C4-2B (cell line): Measurements from ENCODE around the gene NELL1.

ENCODE experiments used
- H3K27ac ChIP-seq: fragments of 450-650 bp; 2 replicates; pipeline ENCODE4 v1.5.1; 2017
- ZFX ChIP-seq: fragments of 450-650 bp; IDR thresholded peaks from 2 replicates; pipeline ENCODE4 v1.6.1; 2017
- TF ChIP-seq, protein P1 (sequence below): fragments of 450-650 bp; conservative IDR thresholded peaks from 2 replicates; pipeline ENCODE4 v1.5.1; 2017; ENCODE audit warnings: mild to moderate bottlenecking

Gene NELL1

DNA sequence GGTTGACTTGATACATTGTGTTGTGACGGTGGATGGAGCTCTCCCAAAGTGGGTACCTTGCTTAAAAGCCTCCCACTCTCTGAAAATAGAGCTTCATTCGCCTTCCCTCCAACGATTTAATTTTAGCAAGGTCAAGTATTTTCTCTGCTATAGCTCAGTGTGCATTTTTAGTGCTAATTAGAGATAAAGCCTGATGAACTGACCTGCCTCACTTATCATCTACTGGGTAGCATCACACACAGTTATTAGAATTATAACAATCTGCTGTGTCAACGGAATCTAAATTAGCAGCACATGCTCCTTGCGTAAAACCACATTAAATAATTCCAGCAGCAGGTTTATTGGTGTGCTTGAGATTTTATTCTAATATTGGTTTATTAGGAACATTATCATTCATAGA, 701.7 kb downstream of the NELL1 start:
- H3K27ac ChIP-seq, result no peak overlapping the region
- TF ChIP-seq, protein P1, sequence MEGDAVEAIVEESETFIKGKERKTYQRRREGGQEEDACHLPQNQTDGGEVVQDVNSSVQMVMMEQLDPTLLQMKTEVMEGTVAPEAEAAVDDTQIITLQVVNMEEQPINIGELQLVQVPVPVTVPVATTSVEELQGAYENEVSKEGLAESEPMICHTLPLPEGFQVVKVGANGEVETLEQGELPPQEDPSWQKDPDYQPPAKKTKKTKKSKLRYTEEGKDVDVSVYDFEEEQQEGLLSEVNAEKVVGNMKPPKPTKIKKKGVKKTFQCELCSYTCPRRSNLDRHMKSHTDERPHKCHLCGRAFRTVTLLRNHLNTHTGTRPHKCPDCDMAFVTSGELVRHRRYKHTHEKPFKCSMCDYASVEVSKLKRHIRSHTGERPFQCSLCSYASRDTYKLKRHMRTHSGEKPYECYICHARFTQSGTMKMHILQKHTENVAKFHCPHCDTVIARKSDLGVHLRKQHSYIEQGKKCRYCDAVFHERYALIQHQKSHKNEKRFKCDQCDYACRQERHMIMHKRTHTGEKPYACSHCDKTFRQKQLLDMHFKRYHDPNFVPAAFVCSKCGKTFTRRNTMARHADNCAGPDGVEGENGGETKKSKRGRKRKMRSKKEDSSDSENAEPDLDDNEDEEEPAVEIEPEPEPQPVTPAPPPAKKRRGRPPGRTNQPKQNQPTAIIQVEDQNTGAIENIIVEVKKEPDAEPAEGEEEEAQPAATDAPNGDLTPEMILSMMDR, result no peak
- TF ChIP-seq ZFX, result no peak

DNA sequence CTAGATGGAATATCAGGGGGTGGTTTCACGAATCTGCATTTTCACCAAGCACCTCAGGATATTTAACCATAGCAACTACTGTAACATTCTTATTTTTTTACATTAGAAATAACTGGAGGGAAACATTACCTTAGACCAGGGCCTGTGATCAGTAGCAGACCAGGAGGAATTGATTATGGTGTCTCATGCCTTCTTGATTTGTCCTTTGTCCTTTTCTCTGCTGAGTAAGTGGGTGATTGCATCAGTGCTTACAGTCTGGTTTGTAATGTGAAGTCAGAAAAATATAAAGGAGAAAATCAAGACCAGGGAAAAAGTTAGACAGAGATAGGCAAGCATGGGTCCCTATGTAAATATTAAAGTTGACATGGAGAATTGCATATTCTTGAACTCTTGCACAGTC, 703.3 kb downstream of the NELL1 start:
- H3K27ac ChIP-seq, result no peak overlapping the region
- TF ChIP-seq ZFX, result no peak
- TF ChIP-seq, protein P1, result no peak

DNA sequence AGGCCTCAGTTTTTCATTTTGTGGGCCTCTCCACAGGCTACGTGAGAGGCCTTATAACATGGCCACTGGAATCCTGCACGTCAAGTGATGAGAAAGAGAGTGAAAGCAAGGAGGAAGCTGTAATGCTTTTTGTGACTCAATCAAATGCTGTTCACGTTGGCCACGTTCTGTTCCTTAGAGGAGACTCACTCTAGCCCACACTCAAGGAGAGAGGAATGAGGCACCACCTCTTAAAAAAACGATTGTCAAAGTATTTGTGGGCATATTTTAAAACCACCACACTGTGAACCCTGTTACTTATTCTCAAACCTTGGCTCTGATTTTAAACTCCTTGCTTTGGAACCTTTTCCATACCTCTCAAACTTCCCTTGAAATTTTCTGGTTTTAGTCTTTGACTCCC, 705.0 kb downstream of the NELL1 start:
- no peak overlapping the region for H3K27ac ChIP-seq
- TF ChIP-seq ZFX, result no peak
- TF ChIP-seq, protein P1, result no peak

DNA sequence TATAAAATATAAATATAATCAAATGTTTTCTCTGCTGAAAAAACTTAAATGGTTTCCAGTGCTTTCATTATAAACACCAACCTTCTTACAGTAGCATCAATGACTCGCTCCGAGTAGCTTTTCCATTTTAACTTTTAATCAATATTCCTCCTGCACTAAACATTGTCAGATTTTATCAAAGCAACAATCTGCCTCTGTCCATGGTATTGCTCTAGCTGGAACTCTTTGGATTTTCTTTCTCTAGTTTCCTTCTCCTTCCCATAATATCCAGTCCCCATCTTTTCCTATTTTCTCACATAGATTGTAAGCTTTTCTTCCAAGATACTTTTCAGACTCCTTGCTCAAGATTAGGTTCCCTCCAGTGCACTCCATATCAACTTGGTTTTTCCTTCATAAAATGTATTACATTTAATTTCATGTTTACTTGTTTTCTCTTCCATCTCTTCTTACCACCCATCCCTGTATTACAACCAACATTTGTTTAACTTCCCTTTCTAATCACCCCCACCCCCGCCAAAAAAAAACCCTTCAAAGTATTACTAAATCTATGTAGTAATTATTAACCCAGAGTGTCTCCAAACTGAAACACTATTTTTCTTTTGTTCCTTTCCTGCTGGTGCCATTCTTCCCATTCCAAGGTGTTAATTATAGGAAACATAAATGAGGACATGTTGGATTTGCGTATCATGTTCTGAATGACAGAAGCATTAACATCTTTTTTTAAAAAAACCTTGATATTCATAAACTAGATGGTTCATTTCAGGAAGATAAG, 716.5 kb downstream of the NELL1 start:
- TF ChIP-seq, protein P1, result no peak
- TF ChIP-seq ZFX, result no peak

DNA sequence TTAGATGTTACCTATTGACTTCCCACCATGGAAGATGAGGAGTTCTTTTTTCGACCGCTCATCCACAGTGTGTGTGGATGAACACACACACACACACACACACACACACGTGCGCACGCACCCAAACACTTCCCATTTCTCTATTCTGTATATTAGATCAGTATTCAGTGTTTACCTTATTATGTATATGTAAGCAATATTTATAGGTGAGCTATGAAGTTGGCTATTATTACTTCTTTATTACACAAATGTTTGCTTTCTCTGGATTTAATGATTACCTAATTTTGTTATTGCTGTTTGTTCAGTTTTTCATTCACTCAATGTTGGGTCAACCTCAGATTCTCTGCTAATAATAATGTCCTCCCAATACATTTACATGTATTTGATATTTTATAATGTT, 721.0 kb downstream of the NELL1 start:
- no peak overlapping the region for H3K27ac ChIP-seq
- no peak for TF ChIP-seq ZFX
- TF ChIP-seq, protein P1, result no peak

More for the DNA sequence above, 716.5 kb downstream of the NELL1 start:
- H3K27ac ChIP-seq, result no peak overlapping the region

DNA sequence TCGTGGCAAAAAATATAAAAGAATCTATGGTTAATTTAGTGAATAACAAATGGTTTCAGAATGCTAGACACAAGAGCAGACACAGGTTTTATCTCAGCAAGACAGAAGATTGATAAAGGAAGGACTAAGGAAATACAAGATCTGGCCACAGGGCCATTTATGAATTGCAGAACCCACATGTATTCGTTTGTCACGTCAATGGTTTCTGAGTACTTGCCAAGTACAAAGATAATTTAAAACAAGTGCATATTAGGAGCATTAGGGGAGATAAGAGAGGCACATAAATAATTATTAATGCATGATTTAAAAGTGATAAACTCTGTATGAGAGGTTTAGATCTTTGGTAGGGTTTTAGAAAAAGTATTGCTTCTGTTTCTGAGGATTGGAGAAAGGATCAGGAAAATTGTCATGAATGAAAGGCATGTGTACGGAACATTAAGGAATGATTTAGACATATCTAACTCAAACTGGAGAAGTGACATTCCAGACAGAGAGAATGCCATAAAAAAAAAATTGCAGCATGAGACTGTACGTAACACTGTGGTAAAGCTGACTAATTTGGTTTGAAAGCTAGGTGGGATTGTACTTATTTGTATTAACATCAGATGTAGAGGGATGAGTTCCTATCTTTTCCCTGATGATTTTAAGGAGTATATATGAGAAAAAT, 727.1 kb downstream of the NELL1 start:
- TF ChIP-seq ZFX, result no peak
- TF ChIP-seq, protein P1, result no peak
- no peak overlapping the region for H3K27ac ChIP-seq

DNA sequence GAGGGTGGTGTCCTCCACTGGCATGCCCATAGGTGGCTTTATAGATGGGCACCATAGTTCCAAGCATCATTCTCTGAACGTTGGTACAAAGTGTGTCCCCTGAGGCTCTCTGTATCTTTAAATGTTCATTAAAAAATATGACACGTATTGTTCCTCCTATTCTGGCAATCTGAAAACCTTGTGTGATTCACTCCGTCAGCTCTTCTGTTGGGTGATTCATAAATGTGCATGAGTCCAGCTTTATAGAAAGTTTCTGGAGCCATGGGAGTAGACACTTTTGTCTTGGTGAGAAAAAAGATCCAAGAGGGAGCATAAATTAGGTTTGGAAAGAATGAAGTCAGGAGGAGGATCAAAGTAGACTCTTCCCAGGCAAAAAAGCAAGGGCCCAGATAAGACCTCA, 728.8 kb downstream of the NELL1 start:
- TF ChIP-seq ZFX, result no peak
- TF ChIP-seq, protein P1, result no peak
- no peak overlapping the region for H3K27ac ChIP-seq
